GM12891 (cell line): Measurements from ENCODE around the gene MTX2.

Experiments
- DNase-seq: peaks from one replicate; pipeline ENCODE4 v3.0.0; 2011; ENCODE audit warnings: low spot score; ENCODE audit not compliant: insufficient read length
- FAIRE-seq: peaks from 2 replicates; lab custom pipeline; 2011; peaks lifted over from hg19 to GRCh38; lab: Jason Lieb, UNC
- PAX5 ChIP-seq: IDR thresholded peaks from 2 replicates; pipeline ENCODE4 v1.6.1; 2011; ENCODE audit warnings: low read length, moderate library complexity, mild to moderate bottlenecking; ENCODE audit not compliant: insufficient read depth, severe bottlenecking
- POLR2A ChIP-seq: IDR thresholded peaks from 2 replicates; pipeline ENCODE4 v1.6.1; 2011; ENCODE audit warnings: low read depth, low read length, control low read depth
- POLR2AphosphoS5 ChIP-seq: IDR thresholded peaks from 2 replicates; pipeline ENCODE4 v1.6.1; 2011; ENCODE audit warnings: low read depth, low read length, control low read depth
- POU2F2 ChIP-seq: IDR thresholded peaks from 2 replicates; pipeline ENCODE4 v1.6.1; 2011; ENCODE audit warnings: low read depth, mild to moderate bottlenecking, control low read depth, low read length, moderate library complexity
- SPI1 ChIP-seq: IDR thresholded peaks from 2 replicates; pipeline ENCODE4 v1.6.1; 2011; ENCODE audit warnings: low read depth, low read length, control low read depth
- TAF1 ChIP-seq: IDR thresholded peaks from 2 replicates; pipeline ENCODE4 v1.6.1; 2011; ENCODE audit warnings: low read depth, low read length, control low read depth

MTX2 gene

GRCh38 chr2:176317199-176317598 is 48.0 kb downstream of the MTX2 start:
- no peak for DNase-seq
- no peak for FAIRE-seq

GRCh38 chr2:176317623-176318065 is 48.4 kb downstream of the MTX2 start:
- peak; percentile 20 for FAIRE-seq
- no peak for TF ChIP-seq PAX5
- no peak for TF ChIP-seq POLR2A
- TF ChIP-seq TAF1: no peak
- no peak for TF ChIP-seq SPI1
- TF ChIP-seq POU2F2: no peak
- no peak for TF ChIP-seq POLR2AphosphoS5
- no peak for DNase-seq

More at GRCh38 chr2:176317199-176317598, 48.0 kb downstream of the MTX2 start:
- TF ChIP-seq SPI1: no peak
- TF ChIP-seq PAX5: no peak

- DNase-seq: no peak
- TF ChIP-seq PAX5 (no peak), POLR2A (no peak), POLR2AphosphoS5 (no peak), SPI1 (no peak), POU2F2 (no peak), TAF1 (no peak)
These were observed 52.7 kb downstream of the MTX2 start for GRCh38 chr2:176321916-176322315.

GRCh38 chr2:176324862-176325261 is 55.6 kb downstream of the MTX2 start:
- FAIRE-seq (no peak), DNase-seq (no peak)
- TF ChIP-seq POU2F2 (no peak), POLR2AphosphoS5 (no peak), TAF1 (no peak), SPI1 (no peak), POLR2A (no peak), PAX5 (no peak)

More at GRCh38 chr2:176321916-176322315, 52.7 kb downstream of the MTX2 start:
- no peak for FAIRE-seq

DNA sequence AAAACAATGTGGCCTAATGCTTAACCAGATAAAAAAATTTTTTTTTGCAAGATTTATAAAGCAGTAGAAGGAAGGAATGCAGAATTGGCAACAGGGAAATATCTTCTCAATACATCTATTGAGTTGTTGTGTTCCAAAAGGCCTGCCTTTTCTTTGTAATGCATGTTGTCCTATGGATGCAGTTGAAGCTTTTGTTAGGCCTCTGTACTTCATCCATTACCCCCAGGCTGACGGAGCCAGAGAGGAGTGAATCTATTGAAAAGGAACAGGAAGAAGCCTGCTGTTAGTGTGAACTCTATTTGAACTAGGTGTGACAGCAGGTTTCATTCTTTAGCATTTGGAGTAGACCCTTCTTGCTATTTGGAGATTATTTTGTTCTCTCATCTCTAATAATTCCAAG is 56.5 kb downstream of the MTX2 start:
- no peak for DNase-seq
- TF ChIP-seq POU2F2: no peak
- no peak for FAIRE-seq

DNA sequence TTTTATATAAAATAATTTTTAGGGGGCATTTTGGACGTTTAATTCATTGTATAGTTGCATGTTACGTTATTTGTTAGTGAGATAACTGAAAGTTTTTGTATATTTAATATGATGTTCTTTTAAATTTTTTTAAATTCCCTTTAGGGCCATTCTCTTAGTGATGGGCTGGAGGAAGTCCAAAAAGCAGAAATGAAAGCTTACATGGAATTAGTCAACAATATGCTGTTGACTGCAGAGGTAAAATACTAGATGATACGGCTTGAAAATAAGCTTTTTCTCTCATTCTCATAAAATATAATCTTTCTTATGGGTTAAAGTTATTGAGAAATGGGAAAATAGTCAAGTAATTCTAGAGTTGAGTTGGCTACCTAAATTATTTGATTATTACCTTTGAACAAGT is 58.9 kb downstream of the MTX2 start:
- DNase-seq (no peak), FAIRE-seq (no peak)
- TF ChIP-seq SPI1: peak; percentile 79
- no peak for TF ChIP-seq TAF1

DNA sequence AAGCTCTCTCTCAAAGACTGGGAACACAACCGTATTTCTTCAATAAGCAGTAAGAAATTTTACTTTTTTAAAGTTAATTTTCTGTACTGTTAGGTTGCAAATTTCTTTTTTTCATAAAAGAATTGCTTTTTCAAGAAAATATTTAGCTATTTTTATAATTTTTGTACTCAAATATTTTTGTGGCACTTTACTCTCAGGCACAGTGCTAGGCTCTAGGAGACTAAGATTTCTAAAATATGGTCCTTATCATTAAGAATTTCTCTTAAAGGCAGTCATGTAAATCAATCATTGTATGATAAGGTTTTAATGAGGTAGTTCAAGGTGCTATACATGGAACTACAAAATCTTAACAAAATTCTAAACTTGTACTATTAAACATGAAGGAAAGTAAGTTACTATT is 61.4 kb downstream of the MTX2 start:
- TF ChIP-seq POU2F2 (no peak), TAF1 (no peak), POLR2A (no peak), PAX5 (no peak), SPI1 (no peak), POLR2AphosphoS5 (no peak)
- no peak for DNase-seq
- no peak for FAIRE-seq

DNA sequence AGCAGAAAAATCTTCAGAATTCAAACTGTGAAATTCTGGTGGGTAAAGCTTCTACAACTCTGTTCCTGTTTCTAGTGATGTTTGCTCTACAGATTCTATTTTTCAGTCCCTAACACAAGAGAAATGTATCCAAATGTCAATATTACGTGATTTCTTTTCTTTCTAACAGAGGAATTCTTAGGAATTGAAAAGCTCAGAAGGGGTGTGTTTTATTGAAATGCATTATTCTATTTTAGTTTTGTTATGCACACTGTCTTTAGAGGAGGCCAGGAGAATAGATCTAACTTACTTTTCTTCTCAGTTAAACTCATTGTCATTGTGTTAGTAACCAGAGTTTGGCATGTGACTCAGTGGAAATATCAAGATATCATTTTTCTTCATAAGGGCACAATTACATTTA is 62.4 kb downstream of the MTX2 start:
- FAIRE-seq (no peak), DNase-seq (no peak)
- TF ChIP-seq POU2F2 (no peak), SPI1 (no peak), POLR2AphosphoS5 (no peak), PAX5 (no peak), TAF1 (no peak), POLR2A (no peak)

DNA sequence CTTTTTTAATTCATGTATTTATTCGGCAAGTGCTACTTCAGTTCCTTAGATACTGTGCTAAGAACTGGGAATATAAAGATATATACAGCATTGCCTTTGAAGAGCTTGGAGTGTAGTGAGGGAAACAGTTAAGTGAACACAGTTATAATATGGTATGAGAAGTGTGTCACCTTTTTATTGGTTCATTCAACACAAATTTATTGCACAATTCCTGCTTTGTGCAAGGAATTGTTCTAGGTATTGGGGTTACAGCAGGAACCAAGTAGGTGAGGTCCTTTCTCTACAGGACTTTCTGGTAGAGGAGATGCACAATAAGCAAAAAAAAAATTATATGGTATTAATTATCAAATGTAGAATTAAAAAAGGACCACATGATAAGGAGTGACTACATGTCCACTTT is 65.5 kb downstream of the MTX2 start:
- TF ChIP-seq SPI1 (no peak), POLR2AphosphoS5 (no peak), TAF1 (no peak), POLR2A (no peak), POU2F2 (no peak), PAX5 (no peak)
- DNase-seq (no peak), FAIRE-seq (no peak)

DNA sequence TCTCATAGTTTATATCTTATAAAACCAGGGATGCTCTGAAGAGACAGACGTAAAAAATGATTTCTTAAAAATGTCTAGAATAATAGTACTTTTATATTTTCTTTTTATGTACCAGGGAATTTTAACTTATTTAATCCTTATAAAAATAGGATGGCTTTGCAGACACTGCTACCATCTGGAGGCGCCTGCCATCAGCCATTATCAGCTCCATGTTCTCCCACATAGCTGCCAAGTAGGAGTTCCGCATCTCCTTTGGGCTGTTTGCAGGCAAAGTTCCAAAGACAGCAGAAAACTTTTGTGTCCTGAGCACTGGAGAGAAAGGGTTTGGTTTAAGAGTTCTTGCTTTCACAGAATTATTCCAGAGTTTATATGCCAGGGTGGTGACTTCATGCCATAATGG is 69.2 kb downstream of the MTX2 start:
- TF ChIP-seq PAX5: no peak
- TF ChIP-seq SPI1: no peak
- TF ChIP-seq POLR2A: no peak
- no peak for TF ChIP-seq POLR2AphosphoS5
- no peak for TF ChIP-seq TAF1
- no peak for TF ChIP-seq POU2F2
- DNase-seq (no peak), FAIRE-seq (no peak)

DNA sequence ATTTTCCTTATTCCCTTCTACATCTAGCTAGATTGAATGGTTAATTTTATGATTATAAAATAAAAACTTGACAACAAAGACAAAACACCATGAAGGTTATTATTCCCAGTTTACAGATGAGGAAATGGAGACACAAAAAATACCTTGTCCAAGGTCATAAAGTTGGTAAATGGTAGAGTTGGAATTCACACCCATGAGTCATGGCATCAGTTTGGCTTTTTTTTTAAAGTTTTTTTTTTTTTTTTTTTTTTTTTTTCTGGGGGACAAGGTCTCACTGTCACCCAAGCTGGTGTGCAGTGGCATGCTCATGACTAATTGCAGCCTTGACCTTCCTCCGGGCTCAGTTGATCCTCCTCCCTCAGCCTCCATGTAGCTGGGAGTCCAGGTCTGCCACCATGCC is 70.0 kb downstream of the MTX2 start:
- FAIRE-seq: no peak
- TF ChIP-seq POLR2A (no peak), POLR2AphosphoS5 (no peak), TAF1 (no peak), SPI1 (no peak), PAX5 (no peak), POU2F2 (no peak)

More for the DNA sequence above, 70.0 kb downstream of the MTX2 start:
- DNase-seq: no peak
